GM19438 (cell line): Measurements from ENCODE around the gene TMED8.

Source experiments
- ATAC-seq: cut with Tn5 transposase; IDR thresholded peaks from one replicate; pipeline ENCODE4 v1.9.1; 2021; ENCODE audit warnings: low read depth; ENCODE audit not compliant: unreplicated experiment

Gene TMED8

GRCh38 chr14:77302926-77303325 lies 74.0 kb downstream of the TMED8 start:
- ATAC-seq, result no peak

DNA sequence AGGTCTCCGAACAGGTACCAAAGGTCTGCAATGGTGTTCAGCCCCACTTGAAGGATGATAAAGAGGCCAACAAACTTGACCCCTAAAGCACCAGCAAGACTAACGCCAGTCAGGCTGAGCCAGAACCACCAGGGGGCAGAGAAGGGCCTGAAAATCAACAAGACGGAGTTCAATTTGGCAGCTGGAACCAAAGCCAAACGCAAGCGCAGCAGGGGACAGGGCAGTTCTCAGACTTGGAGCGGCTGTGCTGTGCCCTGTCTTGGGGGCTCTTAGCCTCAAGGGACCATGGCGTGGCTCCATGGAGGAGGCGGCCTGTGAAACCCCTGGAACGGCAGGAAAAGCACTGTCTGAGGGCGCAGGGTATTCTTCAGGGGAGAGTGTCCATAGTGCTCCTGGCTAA lies 75.8 kb downstream of the TMED8 start:
- no peak for ATAC-seq

DNA sequence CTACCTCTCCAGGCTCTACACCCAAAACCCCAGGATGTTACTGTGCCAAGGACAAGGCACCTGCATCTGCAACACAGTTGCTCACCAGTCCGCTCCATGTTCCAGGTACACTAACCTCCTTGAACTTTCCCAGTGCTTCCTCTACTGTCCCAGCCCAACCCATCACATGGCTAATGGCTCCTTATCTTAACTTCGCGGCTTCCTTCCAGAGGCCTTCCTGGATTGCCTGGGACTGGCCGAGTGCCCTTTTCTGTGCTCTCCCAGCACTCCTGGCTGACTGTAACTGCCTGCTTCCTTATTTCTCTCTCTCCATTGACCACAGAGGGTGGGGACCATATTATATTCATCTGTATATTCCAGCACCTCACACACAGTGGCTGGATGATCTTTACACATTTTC lies 77.1 kb downstream of the TMED8 start:
- no peak for ATAC-seq

- no peak for ATAC-seq
Observed at GRCh38 chr14:77296906-77297305, 80.0 kb downstream of the TMED8 start.

- no peak for ATAC-seq
Observed at GRCh38 chr14:77296155-77296554, 80.7 kb downstream of the TMED8 start.

DNA sequence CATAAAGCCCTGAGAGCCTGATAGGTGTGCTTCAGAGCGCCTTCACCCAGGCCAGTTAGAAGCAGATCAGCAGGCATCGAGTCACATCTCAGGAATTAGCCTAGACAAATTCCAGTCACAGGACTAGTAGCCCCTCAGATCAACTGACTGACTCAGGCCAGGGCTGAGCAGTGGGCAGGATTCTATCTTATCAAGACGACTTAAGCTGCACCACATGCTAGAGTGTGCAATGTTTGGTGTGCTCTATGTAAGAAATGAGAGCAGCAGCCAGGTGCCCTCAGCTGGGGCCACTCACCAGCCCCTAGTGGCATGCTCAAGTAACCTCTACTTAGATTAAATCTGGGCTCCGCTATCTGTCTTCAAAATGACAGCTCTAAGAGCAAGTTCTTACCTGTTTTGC lies 86.2 kb downstream of the TMED8 start:
- no peak for ATAC-seq

DNA sequence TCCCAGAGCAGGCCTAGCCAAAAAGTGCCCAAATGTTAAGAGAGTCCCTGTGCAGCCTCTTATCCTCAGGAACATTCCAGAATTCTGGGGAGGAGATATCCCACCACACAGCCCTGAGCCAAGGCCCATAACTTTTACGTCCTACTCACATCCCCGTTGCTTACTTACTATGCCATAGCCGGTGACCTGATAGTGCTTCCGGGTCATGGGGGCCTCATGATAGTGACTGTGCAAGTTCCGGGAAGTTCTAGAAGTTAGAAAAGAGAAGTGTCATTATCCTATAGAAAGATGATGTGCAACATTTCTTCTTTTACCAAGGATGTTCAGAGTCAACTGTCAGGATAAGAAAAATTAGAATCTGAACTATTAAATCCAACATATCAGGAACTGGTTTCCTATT lies 90.3 kb downstream of the TMED8 start:
- ATAC-seq, result no peak
